COLO668 (cell line): Measurements from ENCODE around the gene SUN3.
"Not testable (repeated sequence)": the region's sequence is repeated elsewhere in the genome, so short reads cannot be mapped to it uniquely, and the experiment has no call there.

Source experiments
- DNase-seq: peaks from one replicate; lab custom pipeline; 2025; ENCODE audit not compliant: unreplicated experiment; lab: John Stamatoyannopoulos, UW

Gene SUN3

GRCh38 chr7:48031111-48031510 lies 2.2 kb upstream of the SUN3 start:
- DNase-seq = no peak

DNA sequence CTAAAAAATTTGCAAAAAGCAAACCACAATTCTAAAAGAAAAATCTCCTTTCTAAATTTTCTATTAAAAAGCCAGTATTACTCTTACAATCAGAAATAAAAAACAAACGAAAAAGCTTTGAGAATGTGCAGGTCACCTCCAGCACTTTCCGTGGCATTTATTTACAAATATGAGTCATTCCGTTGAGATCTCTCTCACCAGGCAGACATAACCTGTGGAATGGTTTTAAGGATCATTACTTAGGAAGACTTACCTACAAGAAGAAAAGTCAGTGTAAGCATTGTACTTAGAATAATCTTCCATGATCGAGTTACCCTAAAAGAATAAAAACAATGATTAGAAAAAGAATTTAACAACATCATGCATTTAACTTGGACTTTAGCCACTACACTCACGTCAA lies 3.3 kb downstream of the SUN3 start:
- DNase-seq = no peak

GRCh38 chr7:48017674-48018073 lies 11.2 kb downstream of the SUN3 start:
- no peak for DNase-seq

DNA sequence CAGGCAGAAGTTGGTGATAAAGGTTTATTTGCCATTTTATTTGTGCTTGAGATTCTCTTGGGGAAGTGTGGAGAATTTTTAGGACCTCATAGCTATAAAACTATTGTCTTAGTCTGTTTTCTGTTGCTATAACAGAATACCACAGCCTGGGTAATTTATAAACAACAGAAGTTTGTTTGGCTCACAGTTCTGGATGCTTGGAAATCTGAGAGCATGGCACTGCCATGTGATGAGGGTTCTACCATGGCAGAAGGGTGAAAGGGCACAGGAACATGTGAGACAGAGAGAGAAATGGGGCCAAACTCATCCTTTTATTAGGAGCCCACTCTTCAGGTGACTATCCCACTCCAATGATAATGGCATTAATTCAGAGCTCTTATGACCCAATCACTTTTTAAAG lies 12.3 kb downstream of the SUN3 start:
- no peak for DNase-seq

DNA sequence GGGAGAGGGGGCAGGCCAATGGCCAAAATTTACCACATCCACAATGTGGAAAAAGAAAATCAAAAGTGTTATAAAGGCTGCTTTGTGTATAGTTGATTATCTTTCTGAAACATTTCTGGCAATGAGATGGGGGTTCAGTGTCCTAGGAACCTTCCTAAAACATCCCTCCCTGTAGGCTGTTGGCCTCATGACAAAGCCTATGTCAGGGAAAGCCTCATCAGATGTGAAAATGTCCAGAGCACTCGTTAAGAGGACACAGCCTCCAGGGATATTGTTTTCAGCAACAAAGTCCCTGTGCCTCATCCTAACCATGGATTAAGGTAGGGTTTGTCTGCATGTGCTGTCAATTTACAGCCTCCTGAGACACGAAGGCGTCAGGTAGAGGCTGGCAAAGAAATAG lies 17.0 kb downstream of the SUN3 start:
- no peak for DNase-seq

DNA sequence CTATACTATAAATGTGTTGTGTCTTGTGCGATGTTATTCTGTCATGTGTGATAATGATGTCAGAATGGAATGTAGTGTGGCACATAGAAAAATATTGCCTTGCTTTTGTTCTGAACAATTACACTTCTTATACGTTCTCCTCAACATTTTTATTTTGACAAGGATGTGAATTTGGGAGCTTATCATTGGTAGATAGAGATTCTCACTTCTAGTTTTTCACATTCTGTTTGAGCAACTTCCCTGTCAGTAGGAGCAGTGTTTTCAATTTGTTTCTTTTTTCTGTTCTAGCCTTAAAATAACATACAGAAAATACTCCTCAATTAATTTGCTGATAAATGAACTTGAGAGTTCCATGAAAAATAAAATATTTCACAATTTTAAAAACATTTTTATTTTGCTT lies 17.6 kb downstream of the SUN3 start:
- DNase-seq = no peak

- DNase-seq = no peak
Measured at GRCh38 chr7:48009954-48010353, 19.0 kb downstream of the SUN3 start.

DNA sequence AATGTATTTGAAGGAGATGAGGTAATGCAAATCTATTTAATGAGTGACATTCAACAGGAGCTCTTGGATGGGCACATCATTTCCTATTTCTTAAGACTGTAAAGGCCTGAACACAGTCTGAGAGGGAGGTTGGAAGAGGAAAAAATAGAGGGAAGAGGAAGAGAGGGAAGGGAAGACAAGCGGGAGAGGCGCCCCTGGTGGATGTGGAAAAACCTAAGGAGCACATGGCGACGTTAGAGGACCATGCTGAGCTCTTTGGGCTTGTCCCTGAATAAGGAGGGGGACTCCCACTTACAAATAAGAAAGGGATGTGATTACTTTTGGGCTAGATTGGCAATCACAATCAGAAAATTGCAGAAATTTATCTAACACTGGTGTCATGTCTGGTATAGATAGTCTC lies 19.6 kb downstream of the SUN3 start:
- DNase-seq = no peak

GRCh38 chr7:48006866-48007265 lies 22.0 kb downstream of the SUN3 start:
- no peak for DNase-seq

GRCh38 chr7:48004638-48005037 lies 24.3 kb downstream of the SUN3 start:
- DNase-seq = no peak

DNA sequence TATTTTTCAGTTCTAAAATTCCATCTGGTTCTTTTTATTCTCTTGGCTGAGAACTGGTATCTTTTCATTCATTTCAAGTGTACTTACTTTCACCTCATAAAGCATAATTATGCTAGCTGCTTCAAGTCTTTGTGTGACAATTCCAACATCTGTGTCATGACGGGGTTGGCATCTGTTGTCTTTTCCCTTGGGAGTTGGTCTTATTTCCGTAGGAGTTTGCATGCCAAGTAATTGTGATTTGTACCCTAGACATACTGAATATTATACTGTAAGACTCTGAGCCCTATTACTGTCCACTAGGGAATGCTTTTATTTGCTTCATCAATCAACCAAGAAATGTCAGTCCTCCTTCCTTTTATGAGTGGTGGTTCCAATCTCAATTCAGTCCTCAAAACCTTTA lies 24.9 kb downstream of the SUN3 start:
- DNase-seq = no peak

GRCh38 chr7:48000164-48000563 lies 28.7 kb downstream of the SUN3 start:
- DNase-seq = not testable (repeated sequence)

DNA sequence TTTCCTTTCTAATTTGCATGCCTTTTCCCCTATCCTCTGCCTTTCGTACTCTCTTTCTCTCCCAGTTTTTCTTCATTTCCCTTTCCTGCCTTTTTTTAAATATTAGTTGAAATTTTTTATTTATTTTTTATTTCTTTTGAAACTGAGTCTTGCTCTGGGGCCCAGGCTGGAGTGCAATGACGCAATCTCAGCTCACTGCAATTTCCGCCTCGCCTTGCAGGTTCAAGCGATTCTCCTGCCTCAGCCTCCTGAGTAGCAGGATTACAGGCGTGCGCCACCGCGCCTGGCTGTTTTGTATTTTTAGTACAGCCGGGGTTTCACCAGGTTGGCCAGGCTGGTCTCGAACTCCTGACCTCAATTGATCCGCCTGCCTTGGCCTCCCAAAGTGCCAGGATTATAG lies 29.5 kb downstream of the SUN3 start:
- DNase-seq = no peak

GRCh38 chr7:47992446-47992845 lies 36.5 kb downstream of the SUN3 start:
- no peak for DNase-seq

GRCh38 chr7:47991741-47992311 lies 37.1 kb downstream of the SUN3 start:
- DNase-seq = peak; percentile 91

GRCh38 chr7:47991270-47991669 lies 37.6 kb downstream of the SUN3 start:
- DNase-seq = no peak

DNA sequence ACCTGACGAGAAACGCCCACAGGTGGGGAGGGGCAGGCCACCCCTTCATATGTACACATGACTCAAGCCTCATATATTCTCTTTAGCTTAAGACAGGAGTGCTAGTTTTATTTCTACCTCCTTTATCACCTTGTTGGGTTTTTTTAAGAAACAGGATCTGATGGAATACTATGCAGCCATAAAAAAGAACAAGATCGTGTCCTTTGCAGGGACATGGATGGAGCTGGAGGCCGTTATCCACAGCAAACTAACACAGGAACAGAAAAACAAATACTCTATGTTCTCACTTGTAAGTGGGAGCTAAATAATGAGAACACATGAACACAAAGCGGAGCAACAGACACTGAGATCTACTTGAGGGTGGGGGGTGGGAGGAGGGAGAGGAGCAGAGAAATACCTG lies 38.3 kb downstream of the SUN3 start:
- DNase-seq = no peak

GRCh38 chr7:47989607-47990400 lies 39.1 kb downstream of the SUN3 start:
- not testable (repeated sequence) for DNase-seq

GRCh38 chr7:47988496-47989386 lies 40.2 kb downstream of the SUN3 start:
- no peak for DNase-seq

- no peak for DNase-seq
Measured at GRCh38 chr7:47982610-47983009, 46.3 kb downstream of the SUN3 start.

- not testable (repeated sequence) for DNase-seq
Measured at GRCh38 chr7:47980648-47981047, 48.3 kb downstream of the SUN3 start.

DNA sequence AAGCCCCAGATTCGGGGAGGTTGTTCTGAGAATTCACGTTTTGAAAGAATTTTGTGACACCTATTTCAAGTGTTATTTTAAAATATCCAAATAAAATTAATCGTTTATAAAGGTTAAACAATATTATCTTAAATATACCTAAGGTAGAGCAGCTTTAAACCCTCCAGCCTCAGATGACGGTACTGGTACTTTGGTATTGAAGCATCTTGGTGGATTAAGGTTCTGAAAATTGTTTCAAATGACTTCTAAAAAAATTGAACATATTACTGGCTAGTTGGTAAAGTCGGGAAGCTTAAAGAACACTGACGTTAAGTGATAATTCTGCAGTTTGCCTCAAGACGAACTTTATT lies 49.1 kb downstream of the SUN3 start:
- no peak for DNase-seq
